GM19467 (cell line): Measurements from ENCODE around the gene FSCB.
"Not testable (repeated sequence)": the region's sequence is repeated elsewhere in the genome, so short reads cannot be mapped to it uniquely, and the experiment has no call there.

Experiments used
- ATAC-seq: cut with Tn5 transposase; IDR thresholded peaks from one replicate; pipeline ENCODE4 v1.9.1; 2021; ENCODE audit warnings: mild to moderate bottlenecking, moderate library complexity; ENCODE audit not compliant: unreplicated experiment

The FSCB gene

GRCh38 chr14:44507183-44507582, at the start of gene FSCB:
Gene FSCB, minus strand, starts transcription at chr14:44507283. Its CDS starts 296 bp downstream, at chr14:44506987.
- no peak for ATAC-seq

GRCh38 chr14:44531658-44532057, 24.6 kb upstream of the FSCB start:
- ATAC-seq: no peak

GRCh38 chr14:44530475-44530874, 23.4 kb upstream of the FSCB start:
- ATAC-seq: no peak

- no peak for ATAC-seq
These were observed 21.9 kb upstream of the FSCB start for GRCh38 chr14:44529026-44529425.

- no peak for ATAC-seq
These were observed 21.1 kb upstream of the FSCB start for GRCh38 chr14:44528180-44528579.

- no peak for ATAC-seq
These were observed 18.2 kb upstream of the FSCB start for GRCh38 chr14:44525237-44525636.

GRCh38 chr14:44515668-44516067, 8.6 kb upstream of the FSCB start:
- ATAC-seq: not testable (repeated sequence)

- no peak for ATAC-seq
These were observed 1.8 kb upstream of the FSCB start for GRCh38 chr14:44508834-44509233.

GRCh38 chr14:44505588-44505987, 1.5 kb downstream of the FSCB start:
- no peak for ATAC-seq

GRCh38 chr14:44497148-44497547, 9.9 kb downstream of the FSCB start:
- no peak for ATAC-seq

GRCh38 chr14:44494137-44494536, 12.9 kb downstream of the FSCB start:
- no peak for ATAC-seq

- no peak for ATAC-seq
These were observed 16.1 kb downstream of the FSCB start for GRCh38 chr14:44490966-44491365.

GRCh38 chr14:44477953-44478352, 29.1 kb downstream of the FSCB start:
- no peak for ATAC-seq

- no peak for ATAC-seq
These were observed 38.3 kb downstream of the FSCB start for GRCh38 chr14:44468771-44469170.

GRCh38 chr14:44463356-44464004, 43.6 kb downstream of the FSCB start:
- no peak for ATAC-seq

GRCh38 chr14:44462381-44462780, 44.7 kb downstream of the FSCB start:
- no peak for ATAC-seq

- no peak for ATAC-seq
These were observed 45.3 kb downstream of the FSCB start for GRCh38 chr14:44461811-44462210.
